Body of pancreas (tissue), 4 donors: ENCODE results near the gene CDH20. TPM values are rescaled to one million over a fixed set of nuclear protein-coding genes. Genes with fewer than 3 reads are reported as not detected.

Experiments used
- ATAC-seq: fragments of 150-250 bp; one replicate; pipeline ENCODE4 v1.9.1; 2016
- DNase-seq, 4 donors: peaks; one replicate each; pipeline ENCODE4 v3.0.0-alpha.2; 2019
- H3K27ac ChIP-seq, 4 donors: fragments of 200-600 bp; sonication (generic); 1 replicate in 3 of 4; 2 replicates in 1 of 4; pipeline versions ENCODE4 v1.5.1 to v1.6.1; 2016 to 2019; ENCODE audit warnings: mild to moderate bottlenecking in 1 of 4, mixed read lengths in 1 of 4, moderate library complexity in 1 of 4
- H3K27me3 ChIP-seq, 2 donors: fragments of 200-600 bp; sonication (generic); one replicate each; pipeline ENCODE4 v1.6.0; 2016; ENCODE audit warnings: mild to moderate bottlenecking in 1 of 2
- H3K36me3 ChIP-seq, 2 donors: fragments of 200-600 bp; sonication (generic); replicated peaks in 1 of 2; 2 replicates each; pipeline ENCODE4 v1.5.1; 2016; ENCODE audit warnings: low read depth in 2 of 2; ENCODE audit not compliant: insufficient read depth in 1 of 2
- H3K4me1 ChIP-seq: fragments of 200-600 bp; sonication (generic); one replicate; pipeline ENCODE4 v1.6.0; 2016
- H3K4me3 ChIP-seq, 2 donors: fragments of 200-600 bp; sonication (generic); 1 replicate in 1 of 2; 2 replicates in 1 of 2; pipeline ENCODE4 v1.5.1; 2016 to 2019
- H3K9me3 ChIP-seq, 3 donors: fragments of 200-600 bp; sonication (generic); 1 replicate in 2 of 3; 2 replicates in 1 of 3; pipeline ENCODE4 v1.5.1; 2016
- POLR2A ChIP-seq, 3 donors: fragments of 450-650 bp; IDR thresholded peaks; one replicate each; pipeline ENCODE4 v1.6.1; 2016; ENCODE audit warnings: antibody characterized with exemption in 3 of 3, mild to moderate bottlenecking in 2 of 3
- WGBS, 2 donors: methylation state at CpG; one replicate each; pipeline ENCODE4 v1.1.5; 2017; 5-methylcytosine and 5-hydroxymethylcytosine counted together
- intact Hi-C: fragments of 100-400 bp; cut with DNase I; formaldehyde crosslinking; loops from one replicate; pipeline ENCODE4 v1.15.1; 2023
- total RNA-seq, 2 donors: library from RNA; depleted of rRNA; stranded (reverse); fragments of >200 nt; gene quantifications; one replicate each; pipeline ENCODE4 v1.1.0, GENCODE V29; 2016
- TF ChIP-seq, protein P1 (sequence below), 7 experiments: fragments of 450-650 bp in 4 of 7; fragments of 200-600 bp in 3 of 7; sonication (generic) in 3 of 7; IDR thresholded peaks; one replicate each; pipeline ENCODE4 v1.5.1; 2016 to 2019; ENCODE audit warnings: antibody characterized with exemption in 7 of 7

CDH20 gene
- total RNA-seq, 2 donors from 2014 or later = 0.26 to 6.3 TPM

DNA sequence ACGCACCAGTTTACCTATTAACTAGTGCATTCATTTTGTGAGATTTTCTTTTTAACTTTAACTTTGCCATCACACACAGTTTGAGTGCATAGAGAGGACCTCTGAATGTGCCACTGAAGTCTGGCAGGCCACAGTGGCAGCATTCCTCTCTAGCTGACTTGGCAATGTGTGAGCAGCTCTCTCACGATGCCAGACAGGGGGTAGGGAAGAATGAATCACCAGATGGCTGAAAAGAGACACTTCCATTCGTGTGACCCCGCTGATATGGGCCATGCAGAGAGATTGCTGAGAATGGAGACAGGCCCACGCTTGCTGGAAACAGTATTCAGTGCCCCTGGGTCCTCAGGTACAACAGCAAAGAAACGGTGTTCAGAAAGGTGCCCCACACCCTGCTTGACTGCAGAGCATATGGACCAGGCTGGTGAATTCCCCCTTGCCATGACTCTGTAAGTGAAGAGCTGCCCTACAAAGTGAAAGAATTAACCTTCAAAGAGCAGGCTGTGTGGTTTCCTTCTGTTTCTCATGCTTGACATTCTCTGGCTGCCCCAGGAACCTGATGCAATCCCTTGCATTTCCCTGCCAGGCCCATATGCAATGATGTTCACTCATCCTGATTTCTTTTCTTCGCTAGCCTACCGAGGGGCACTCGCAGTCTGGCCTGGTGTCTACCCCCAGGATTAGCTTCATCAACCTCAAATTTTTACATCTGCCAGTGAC is 236.1 kb downstream of the CDH20 start:
- DNase-seq = no peak
- Histone ChIP-seq H3K9me3 (no peaks in the 10 kb centered on the region), H3K27ac (no peak overlapping the region), H3K27me3 (no peaks in the 10 kb centered on the region), H3K4me1 (no peaks in the 10 kb centered on the region), H3K36me3 (no peaks in the 10 kb centered on the region), H3K4me3 (no peak overlapping the region)
- 76 to 80% methylated on average over 9 of the region's 9 CpGs for WGBS, 2 donors
- TF ChIP-seq, protein P1, sequence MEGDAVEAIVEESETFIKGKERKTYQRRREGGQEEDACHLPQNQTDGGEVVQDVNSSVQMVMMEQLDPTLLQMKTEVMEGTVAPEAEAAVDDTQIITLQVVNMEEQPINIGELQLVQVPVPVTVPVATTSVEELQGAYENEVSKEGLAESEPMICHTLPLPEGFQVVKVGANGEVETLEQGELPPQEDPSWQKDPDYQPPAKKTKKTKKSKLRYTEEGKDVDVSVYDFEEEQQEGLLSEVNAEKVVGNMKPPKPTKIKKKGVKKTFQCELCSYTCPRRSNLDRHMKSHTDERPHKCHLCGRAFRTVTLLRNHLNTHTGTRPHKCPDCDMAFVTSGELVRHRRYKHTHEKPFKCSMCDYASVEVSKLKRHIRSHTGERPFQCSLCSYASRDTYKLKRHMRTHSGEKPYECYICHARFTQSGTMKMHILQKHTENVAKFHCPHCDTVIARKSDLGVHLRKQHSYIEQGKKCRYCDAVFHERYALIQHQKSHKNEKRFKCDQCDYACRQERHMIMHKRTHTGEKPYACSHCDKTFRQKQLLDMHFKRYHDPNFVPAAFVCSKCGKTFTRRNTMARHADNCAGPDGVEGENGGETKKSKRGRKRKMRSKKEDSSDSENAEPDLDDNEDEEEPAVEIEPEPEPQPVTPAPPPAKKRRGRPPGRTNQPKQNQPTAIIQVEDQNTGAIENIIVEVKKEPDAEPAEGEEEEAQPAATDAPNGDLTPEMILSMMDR (IDR thresholded peaks at IDR 0.05) = no peak
- no peak for TF ChIP-seq POLR2A (IDR thresholded peaks at IDR 0.05)
- intact Hi-C loops = no loop called here
- no peak for ATAC-seq

DNA sequence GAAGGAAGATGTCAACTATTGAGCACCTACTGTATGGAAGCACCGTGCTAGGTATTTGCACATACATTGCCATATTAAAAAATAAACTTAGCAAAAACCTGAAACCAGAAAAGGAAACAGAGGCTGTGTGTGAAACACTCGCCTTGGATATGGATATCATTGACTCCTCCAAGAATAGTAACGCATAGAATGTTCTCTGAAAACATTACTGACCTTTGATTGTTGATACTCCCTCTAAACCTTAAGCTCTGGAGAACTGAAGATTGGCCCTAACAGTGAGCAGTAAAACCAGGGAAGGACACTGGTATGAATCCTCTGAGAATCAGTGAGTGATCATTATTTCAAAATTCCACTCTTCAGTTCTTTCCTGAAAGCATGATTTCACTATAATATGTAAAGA is 236.8 kb downstream of the CDH20 start:
- ATAC-seq = no peak
- WGBS, 2 donors = 62 to 71% methylated on average over 3 of the region's 3 CpGs
- H3K4me3 ChIP-seq = no peak overlapping the region

DNA sequence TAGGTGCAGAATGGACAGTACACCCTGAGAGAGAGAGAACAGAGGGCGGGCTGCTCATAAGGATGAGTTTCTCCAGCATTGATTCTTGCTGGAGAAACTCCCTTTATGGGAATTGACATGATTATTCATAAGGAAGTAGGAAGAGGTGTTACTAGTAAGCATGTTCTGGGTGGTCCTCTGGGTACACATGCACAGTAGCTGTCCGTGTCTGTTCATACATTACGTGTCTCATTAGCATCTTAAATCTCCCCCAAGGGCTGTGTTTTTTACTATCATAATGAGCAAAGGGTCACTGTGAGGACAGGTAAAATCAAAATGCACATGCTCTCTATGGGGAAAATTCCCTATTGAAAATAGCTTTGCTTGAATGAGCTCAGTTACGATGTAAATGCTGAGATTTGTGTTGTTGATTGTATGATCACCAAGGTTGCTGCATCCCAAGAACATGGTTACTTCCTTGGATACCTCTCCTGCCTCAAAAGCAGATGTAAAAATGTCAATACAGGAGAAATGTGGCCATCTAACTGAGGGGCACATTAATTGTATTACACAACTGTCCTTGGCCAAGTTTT is 238.9 kb downstream of the CDH20 start:
- H3K4me1 ChIP-seq = no peaks in the 10 kb centered on the region
- H3K27me3 ChIP-seq = no peaks in the 10 kb centered on the region
- H3K36me3 ChIP-seq = no peaks in the 10 kb centered on the region
- no peaks in the 10 kb centered on the region for H3K9me3 ChIP-seq
- H3K4me3 ChIP-seq = no peak overlapping the region
- intact Hi-C loops = no loop called here
- WGBS, 2 donors = 85 to 87% methylated on average over 4 of the region's 4 CpGs
- no peak overlapping the region for H3K27ac ChIP-seq
- no peak for ATAC-seq
- no peak for TF ChIP-seq POLR2A (IDR thresholded peaks at IDR 0.05)
- TF ChIP-seq, protein P1 (IDR thresholded peaks at IDR 0.05) = no peak
- DNase-seq = no peak

More for the DNA sequence above, 236.8 kb downstream of the CDH20 start:
- H3K4me1 ChIP-seq = no peaks in the 10 kb centered on the region
- DNase-seq = no peak
- no peaks in the 10 kb centered on the region for H3K27me3 ChIP-seq
- H3K9me3 ChIP-seq = no peaks in the 10 kb centered on the region
- intact Hi-C loops = no loop called here
- TF ChIP-seq POLR2A (IDR thresholded peaks at IDR 0.05) = no peak
- TF ChIP-seq, protein P1 (IDR thresholded peaks at IDR 0.05) = no peak
- H3K36me3 ChIP-seq = no peaks in the 10 kb centered on the region
- H3K27ac ChIP-seq = no peak overlapping the region

DNA sequence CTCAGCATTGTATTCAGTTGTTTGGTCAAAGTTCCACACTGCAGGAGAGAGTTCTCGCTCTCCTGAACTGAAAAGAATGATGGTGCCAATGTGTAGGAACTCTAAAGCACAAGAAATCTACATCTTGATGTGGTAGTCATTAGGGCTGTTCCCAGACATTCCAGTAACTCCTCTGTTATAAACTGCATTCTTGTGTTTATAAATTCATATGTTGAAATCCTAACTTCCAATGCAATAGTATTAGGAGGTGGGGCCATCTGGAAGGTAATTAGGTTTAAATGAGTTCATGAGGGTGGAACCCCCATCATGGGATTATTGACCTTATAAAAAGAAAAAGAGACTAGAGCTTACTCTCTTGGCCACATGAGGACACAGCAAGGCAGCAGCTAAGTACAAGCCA is 239.6 kb downstream of the CDH20 start:
- no peaks in the 10 kb centered on the region for H3K27me3 ChIP-seq
- H3K27ac ChIP-seq = no peak overlapping the region
- H3K4me3 ChIP-seq = no peak overlapping the region
- ATAC-seq (no peak), DNase-seq (no peak)
- intact Hi-C loops = no loop called here
- no peaks in the 10 kb centered on the region for H3K4me1 ChIP-seq
- H3K9me3 ChIP-seq = no peaks in the 10 kb centered on the region
- 77 to 90% methylated on average over 1 of the region's 1 CpG for WGBS, 2 donors
- H3K36me3 ChIP-seq = no peaks in the 10 kb centered on the region
- TF ChIP-seq, protein P1 (IDR thresholded peaks at IDR 0.05) = no peak

DNA sequence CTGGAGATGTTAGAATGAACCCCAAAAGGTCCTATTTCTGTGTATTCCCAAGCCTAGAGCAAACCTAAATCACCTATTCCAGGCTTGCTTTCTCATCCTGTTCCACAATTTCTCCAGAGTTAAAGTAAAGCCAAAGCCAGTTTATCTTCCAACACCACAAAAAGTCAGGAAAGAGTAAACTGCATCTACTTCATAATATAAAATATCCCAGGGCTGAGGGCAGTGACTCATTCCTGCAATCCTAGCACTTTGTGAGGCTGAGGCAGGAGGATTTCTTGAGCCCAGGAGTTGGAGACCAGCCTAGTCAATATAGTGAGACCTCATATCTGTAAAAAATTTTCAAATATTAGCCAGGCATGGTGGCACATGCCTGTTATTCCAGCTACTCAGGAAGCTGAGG is 241.4 kb downstream of the CDH20 start:
- Histone ChIP-seq H3K9me3 (no peaks in the 10 kb centered on the region), H3K27ac (no peak overlapping the region), H3K36me3 (no peaks in the 10 kb centered on the region), H3K27me3 (no peaks in the 10 kb centered on the region), H3K4me1 (no peaks in the 10 kb centered on the region), H3K4me3 (no peak overlapping the region)
- intact Hi-C loops = no loop called here
- TF ChIP-seq, protein P1 (IDR thresholded peaks at IDR 0.05) = no peak
- TF ChIP-seq POLR2A (IDR thresholded peaks at IDR 0.05) = no peak
- ATAC-seq (no peak), DNase-seq (no peak)
